Testis (tissue), 2 donors: ENCODE results near the gene TULP4.

Experiments
- POLR2A ChIP-seq: fragments of 450-650 bp; IDR thresholded peaks from one replicate; pipeline ENCODE4 v1.6.1; 2017; ENCODE audit warnings: antibody characterized with exemption, mild to moderate bottlenecking, moderate library complexity
- TF ChIP-seq, protein P1 (sequence below), 3 experiments: fragments of 450-650 bp in 2 of 3; fragments of 200-600 bp in 1 of 3; sonication (generic) in 1 of 3; IDR thresholded peaks; one replicate each; pipeline ENCODE4 v1.5.1; 2016 to 2019; ENCODE audit warnings: antibody characterized with exemption in 3 of 3, mild to moderate bottlenecking in 2 of 3, moderate library complexity in 1 of 3

DNA sequence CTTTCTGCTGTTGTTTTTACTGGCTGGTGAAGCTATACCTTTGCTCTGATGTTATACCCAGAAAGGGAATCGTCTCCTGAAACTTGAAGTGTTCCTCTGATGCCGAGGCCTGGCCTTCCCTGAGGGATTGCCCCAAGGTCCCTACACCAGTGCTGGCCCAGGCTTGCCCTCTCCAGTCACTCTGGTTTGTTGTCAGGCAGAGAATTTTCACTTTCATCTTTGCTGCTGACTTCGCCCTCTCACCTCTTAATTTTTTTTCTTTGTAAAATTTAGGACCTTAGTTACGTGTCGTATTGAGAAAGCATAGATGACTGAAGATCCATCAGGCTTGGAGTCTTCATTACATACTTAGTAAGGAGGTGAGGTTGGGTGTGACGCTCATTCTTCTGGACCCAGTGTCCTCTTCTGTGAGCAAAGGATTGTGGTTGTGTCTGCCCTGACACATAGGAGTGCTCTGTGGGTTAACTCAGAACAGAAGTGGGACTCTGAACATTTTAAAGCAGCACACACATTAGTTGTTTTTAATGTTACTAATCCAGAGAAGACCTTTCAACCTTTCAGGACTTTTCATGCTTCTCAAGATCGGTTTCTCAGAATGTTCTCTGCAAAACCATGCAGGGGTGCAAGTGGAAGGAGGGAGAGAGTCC, 45.4 kb downstream of the TULP4 start:
- TF ChIP-seq, protein P1, sequence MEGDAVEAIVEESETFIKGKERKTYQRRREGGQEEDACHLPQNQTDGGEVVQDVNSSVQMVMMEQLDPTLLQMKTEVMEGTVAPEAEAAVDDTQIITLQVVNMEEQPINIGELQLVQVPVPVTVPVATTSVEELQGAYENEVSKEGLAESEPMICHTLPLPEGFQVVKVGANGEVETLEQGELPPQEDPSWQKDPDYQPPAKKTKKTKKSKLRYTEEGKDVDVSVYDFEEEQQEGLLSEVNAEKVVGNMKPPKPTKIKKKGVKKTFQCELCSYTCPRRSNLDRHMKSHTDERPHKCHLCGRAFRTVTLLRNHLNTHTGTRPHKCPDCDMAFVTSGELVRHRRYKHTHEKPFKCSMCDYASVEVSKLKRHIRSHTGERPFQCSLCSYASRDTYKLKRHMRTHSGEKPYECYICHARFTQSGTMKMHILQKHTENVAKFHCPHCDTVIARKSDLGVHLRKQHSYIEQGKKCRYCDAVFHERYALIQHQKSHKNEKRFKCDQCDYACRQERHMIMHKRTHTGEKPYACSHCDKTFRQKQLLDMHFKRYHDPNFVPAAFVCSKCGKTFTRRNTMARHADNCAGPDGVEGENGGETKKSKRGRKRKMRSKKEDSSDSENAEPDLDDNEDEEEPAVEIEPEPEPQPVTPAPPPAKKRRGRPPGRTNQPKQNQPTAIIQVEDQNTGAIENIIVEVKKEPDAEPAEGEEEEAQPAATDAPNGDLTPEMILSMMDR (IDR thresholded peaks at IDR 0.05): no peak
- no peak for TF ChIP-seq POLR2A
